Measurements from ENCODE around the gene KIF26B.
"Not testable (repeated sequence)": the region's sequence is repeated elsewhere in the genome, so short reads cannot be mapped to it uniquely, and the experiment has no call there.

The KIF26B gene

GRCh38 chr1:245672836-245673656 is 518.3 kb downstream of the KIF26B start:
- DNase-seq: not testable (repeated sequence)

- DNase-seq: peak; percentile 27
Observed at GRCh38 chr1:245673881-245674414, 519.2 kb downstream of the KIF26B start.

- no peak for DNase-seq
Observed at GRCh38 chr1:245677461-245678240, 522.9 kb downstream of the KIF26B start.

- DNase-seq: no peak
Observed at GRCh38 chr1:245678860-245679411, 524.2 kb downstream of the KIF26B start.

- peak; percentile 9 for DNase-seq
Observed at GRCh38 chr1:245679821-245680780, 525.3 kb downstream of the KIF26B start.

GRCh38 chr1:245682638-245683628 is 528.1 kb downstream of the KIF26B start:
- no peak for DNase-seq

- no peak for DNase-seq
Observed at GRCh38 chr1:245683676-245684075, 528.9 kb downstream of the KIF26B start.

GRCh38 chr1:245684166-245684565 is 529.4 kb downstream of the KIF26B start:
- no peak for DNase-seq

GRCh38 chr1:245684571-245684970 is 529.8 kb downstream of the KIF26B start:
- no peak for DNase-seq

- DNase-seq: no peak
Observed at GRCh38 chr1:245685111-245685810, 530.5 kb downstream of the KIF26B start.

GRCh38 chr1:245686006-245686405 is 531.2 kb downstream of the KIF26B start:
- DNase-seq: no peak

GRCh38 chr1:245686446-245687030 is 531.8 kb downstream of the KIF26B start:
- DNase-seq: no peak

- DNase-seq: no peak
Observed at GRCh38 chr1:245687152-245687635, 532.4 kb downstream of the KIF26B start.

- DNase-seq: no peak
Observed at GRCh38 chr1:245687636-245688535, 533.1 kb downstream of the KIF26B start.

- DNase-seq: no peak
Observed at GRCh38 chr1:245688536-245689453, 534.0 kb downstream of the KIF26B start.

- DNase-seq: peak; percentile 21
Observed at GRCh38 chr1:245690156-245690690, 535.4 kb downstream of the KIF26B start.

GRCh38 chr1:245690946-245691541 is 536.3 kb downstream of the KIF26B start:
- DNase-seq: no peak

Measured in SIG-M5 (cell line).